ENCODE measurements around the gene KCNQ1. TPM values are rescaled to one million over a fixed set of nuclear protein-coding genes. Genes with fewer than 3 reads are reported as not detected.

Gene KCNQ1
- total RNA-seq, 2 experiments from 2014 or later: 8.7 to 9.5 TPM

GRCh38 chr11:2398664-2399355 lies 46.0 kb upstream of the KCNQ1 start:
- Mint-ChIP-seq H3K27ac (peak overlapping the region; percentile 85), H3K4me3 (peak overlapping the region; percentile 84), H3K27me3 (no peaks in the 10 kb centered on the region), H3K36me3 (ENCODE audit: low read depth) (peaks cover 5% of the 10 kb centered on the region), H3K4me1 (ENCODE audit: low read depth) (peaks cover 12% of the 10 kb centered on the region), H3K9me3 (no peaks in the 10 kb centered on the region)
- no peak for DNase-seq
- no peak for ATAC-seq
- no peak for TF ChIP-seq CTCF (IDR thresholded peaks at IDR 0.05)
- intact Hi-C loops (cut with micrococcal nuclease): no loop called here
- ChIA-PET POLR2A (interaction anchor here (0.7 to 2.6 kb wide), 4 partner anchors 21 to 171 kb away, joined by 3 to 8 read pairs (median 5); partner anchors contain the start of gene CD81), CTCF (interaction anchor here (0.8 to 7.4 kb wide), 6 partner anchors 11 to 205 kb away, joined by 3 to 62 read pairs (median 14); partner anchors contain the start of gene CD81)

- ChIA-PET CTCF (interaction anchor here (0.8 to 7.4 kb wide), 10 partner anchors 12 to 213 kb away, joined by 3 to 62 read pairs (median 6); partner anchors contain the start of gene CD81), POLR2A (interaction anchor here (0.6 to 2.6 kb wide), 8 partner anchors 13 to 100 kb away, joined by 3 to 8 read pairs (median 4); partner anchors contain the start of genes C11orf21, CD81 and TSPAN32)
- H3K36me3 Mint-ChIP-seq (ENCODE audit: low read depth): peaks cover 5% of the 10 kb centered on the region
- peak; percentile 36 for DNase-seq
- no peaks in the 10 kb centered on the region for H3K9me3 Mint-ChIP-seq
- intact Hi-C loops (cut with micrococcal nuclease): loop anchor here (5.0 kb wide), 1 partner anchor 92 kb away; no protein-coding TSS in a partner anchor
- ATAC-seq: no peak
- no peaks in the 10 kb centered on the region for H3K27me3 Mint-ChIP-seq
- peak overlapping the region; percentile 85 for H3K27ac Mint-ChIP-seq
- H3K4me3 Mint-ChIP-seq: peak overlapping the region; percentile 84
- peaks cover 12% of the 10 kb centered on the region for H3K4me1 Mint-ChIP-seq (ENCODE audit: low read depth)
- no peak for TF ChIP-seq CTCF (IDR thresholded peaks at IDR 0.05)
Measured at GRCh38 chr11:2399488-2400068, 45.2 kb upstream of the KCNQ1 start.

- DNase-seq: peak; percentile 99
- peak within 1 kb of the TSS; percentile 84 for H3K4me3 Mint-ChIP-seq
- no peaks in the 10 kb centered on the region for H3K27me3 Mint-ChIP-seq
- peaks cover 12% of the 10 kb centered on the region for H3K4me1 Mint-ChIP-seq (ENCODE audit: low read depth)
- TF ChIP-seq CTCF (IDR thresholded peaks at IDR 0.05): peak; percentile 90
- intact Hi-C loops (cut with micrococcal nuclease): loop anchor here (5.0 kb wide), 1 partner anchor 93 kb away; no protein-coding TSS in a partner anchor
- ChIA-PET POLR2A (interaction anchor here (0.6 to 2.6 kb wide), 10 partner anchors 9 to 563 kb away, joined by 3 to 8 read pairs (median 3); partner anchors contain the start of genes C11orf21, CD81 and TSPAN32), CTCF (interaction anchor here (0.9 to 7.4 kb wide), 15 partner anchors 13 to 487 kb away, joined by 3 to 62 read pairs (median 5); partner anchors contain the start of gene CD81)
- peak; percentile 92 for ATAC-seq
- no peaks in the 10 kb centered on the region for H3K9me3 Mint-ChIP-seq
- H3K27ac Mint-ChIP-seq: peak within 1 kb of the TSS; percentile 85
- H3K36me3 Mint-ChIP-seq (ENCODE audit: low read depth): peaks cover 4% of the 10 kb centered on the region
Measured at GRCh38 chr11:2400069-2400761, 44.6 kb upstream of the KCNQ1 start, which contains the start of gene TSSC4. Gene TSSC4 (plus strand): TSS chr11:2400750. CDS start chr11:2402634, 1,884 bp downstream.

- no peaks in the 10 kb centered on the region for H3K27me3 Mint-ChIP-seq
- H3K4me1 Mint-ChIP-seq (ENCODE audit: low read depth): peaks cover 12% of the 10 kb centered on the region
- H3K36me3 Mint-ChIP-seq (ENCODE audit: low read depth): peaks cover 4% of the 10 kb centered on the region
- H3K9me3 Mint-ChIP-seq: no peaks in the 10 kb centered on the region
- ATAC-seq (no peak), DNase-seq (no peak)
- H3K27ac Mint-ChIP-seq: peak overlapping the region; percentile 85
- CTCF ChIA-PET: interaction anchor here (0.9 to 7.4 kb wide), 15 partner anchors 13 to 487 kb away, joined by 3 to 62 read pairs (median 5); partner anchors contain the start of gene CD81
- intact Hi-C loops (cut with micrococcal nuclease): loop anchor here (5.0 kb wide), 1 partner anchor 94 kb away; no protein-coding TSS in a partner anchor
- POLR2A ChIA-PET: interaction anchor here (0.6 to 2.6 kb wide), 8 partner anchors 9 to 564 kb away, joined by 3 to 8 read pairs (median 4); partner anchors contain the start of genes C11orf21, CD81 and TSPAN32
- TF ChIP-seq CTCF (IDR thresholded peaks at IDR 0.05): no peak
- H3K4me3 Mint-ChIP-seq: peak overlapping the region; percentile 84
Measured at GRCh38 chr11:2400762-2401435, 43.9 kb upstream of the KCNQ1 start.

Data from activated CD8-positive, alpha-beta T cell treated with anti-CD3 and anti-CD28 coated beads for 36 hours (primary cell).